Measurements from ENCODE around the gene GABPB2. TPM values are rescaled to one million over a fixed set of nuclear protein-coding genes. Genes with fewer than 3 reads are reported as not detected.

GABPB2 gene
- polyA plus RNA-seq, 2 donors, result 4.2 to 6.3 TPM

DNA sequence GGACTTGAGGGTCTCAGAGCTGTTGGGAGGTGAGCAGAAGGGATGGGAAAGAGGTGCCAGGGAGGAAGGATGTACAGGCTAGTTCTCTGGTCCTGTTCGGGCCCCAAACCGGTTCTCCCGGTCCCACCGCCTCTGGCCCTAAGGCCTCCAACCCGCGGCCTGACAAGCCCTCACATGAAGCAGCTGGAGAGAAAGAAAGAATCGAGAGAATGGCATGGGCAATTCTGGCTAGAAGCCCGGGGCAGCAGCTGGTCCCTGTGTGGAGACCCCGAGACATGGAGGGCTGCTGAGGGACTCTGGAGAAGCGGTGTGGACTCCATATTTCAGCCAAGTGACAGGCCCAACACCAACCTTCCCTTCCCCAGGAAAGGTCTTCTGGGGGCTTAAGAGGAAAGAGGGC, 11.9 kb upstream of the GABPB2 start:
- WGBS, 2 donors, result 0 to 1% methylated on average over 10 of the region's 10 CpGs
- Histone ChIP-seq H3K36me3 (ENCODE audit: control insufficient read depth in 2 of 2, insufficient read depth in 2 of 2, low read length in 1 of 2) (peaks cover 4 to 21% of the 10 kb centered on the region in 2 donors), H3K27ac (ENCODE audit: low read depth in 2 of 2, low read length in 1 of 2) (peak overlapping the region; percentile 88 to 90), H3K4me3 (ENCODE audit: low read depth in 1 of 2, low read length in 2 of 2) (peak overlapping the region; percentile 63 to 92), H3K9me3 (ENCODE audit: control insufficient read depth in 2 of 2, insufficient read depth in 1 of 2, low read depth in 1 of 2, low read length in 1 of 2) (no peaks in the 10 kb centered on the region), H3K4me1 (ENCODE audit: control insufficient read depth in 2 of 2, insufficient read depth in 2 of 2, low read length in 1 of 2) (peaks cover 0 to 15% of the 10 kb centered on the region in 2 donors), H3K27me3 (ENCODE audit: control insufficient read depth in 1 of 2, insufficient read depth in 2 of 2, low read length in 2 of 2) (no peaks in the 10 kb centered on the region)

- peaks cover 4 to 14% of the 10 kb centered on the region in 2 donors for H3K36me3 ChIP-seq (ENCODE audit: control insufficient read depth in 2 of 2, insufficient read depth in 2 of 2, low read length in 1 of 2)
- peak within 1 kb of the TSS; percentile 63 to 92 for H3K4me3 ChIP-seq (ENCODE audit: low read depth in 1 of 2, low read length in 2 of 2)
- H3K9me3 ChIP-seq (ENCODE audit: control insufficient read depth in 2 of 2, insufficient read depth in 1 of 2, low read depth in 1 of 2, low read length in 1 of 2), result no peaks in the 10 kb centered on the region
- 0% methylated on average over 51 to 58 of the region's 58 CpGs for WGBS, 2 donors
- peak within 1 kb of the TSS; percentile 88 to 90 for H3K27ac ChIP-seq (ENCODE audit: low read depth in 2 of 2, low read length in 1 of 2)
- peaks cover 0 to 15% of the 10 kb centered on the region in 2 donors for H3K4me1 ChIP-seq (ENCODE audit: control insufficient read depth in 2 of 2, insufficient read depth in 2 of 2, low read length in 1 of 2)
- no peaks in the 10 kb centered on the region for H3K27me3 ChIP-seq (ENCODE audit: control insufficient read depth in 1 of 2, insufficient read depth in 2 of 2, low read length in 2 of 2)
Measured at GRCh38 chr1:151059109-151060006, 11.2 kb upstream of the GABPB2 start, which contains the start of gene CDC42SE1. TSS of gene CDC42SE1 (minus strand) at chr1:151059622. CDS start at chr1:151055730, 3,892 bp downstream.

GRCh38 chr1:151060007-151060656, 10.4 kb upstream of the GABPB2 start, which contains the start of gene MLLT11:
TSS of gene MLLT11 (plus strand) at chr1:151060397. CDS start at chr1:151067225, 6,828 bp downstream.
- WGBS, 2 donors, result 2 to 4% methylated on average over 15 of the region's 15 CpGs
- Histone ChIP-seq H3K36me3 (ENCODE audit: control insufficient read depth in 2 of 2, insufficient read depth in 2 of 2, low read length in 1 of 2) (peaks cover 4 to 10% of the 10 kb centered on the region in 2 donors), H3K27me3 (ENCODE audit: control insufficient read depth in 1 of 2, insufficient read depth in 2 of 2, low read length in 2 of 2) (no peaks in the 10 kb centered on the region), H3K4me1 (ENCODE audit: control insufficient read depth in 2 of 2, insufficient read depth in 2 of 2, low read length in 1 of 2) (peaks cover 0 to 14% of the 10 kb centered on the region in 2 donors), H3K4me3 (ENCODE audit: low read depth in 1 of 2, low read length in 2 of 2) (peak within 1 kb of the TSS; percentile 63 to 92), H3K27ac (ENCODE audit: low read depth in 2 of 2, low read length in 1 of 2) (peak within 1 kb of the TSS; percentile 88 to 90), H3K9me3 (ENCODE audit: control insufficient read depth in 2 of 2, insufficient read depth in 1 of 2, low read depth in 1 of 2, low read length in 1 of 2) (no peaks in the 10 kb centered on the region)

GRCh38 chr1:151060657-151061421, 9.7 kb upstream of the GABPB2 start:
- Histone ChIP-seq H3K4me1 (ENCODE audit: control insufficient read depth in 2 of 2, insufficient read depth in 2 of 2, low read length in 1 of 2) (peaks cover 0 to 9% of the 10 kb centered on the region in 2 donors), H3K36me3 (ENCODE audit: control insufficient read depth in 2 of 2, insufficient read depth in 2 of 2, low read length in 1 of 2) (peaks cover 0 to 4% of the 10 kb centered on the region in 2 donors), H3K9me3 (ENCODE audit: control insufficient read depth in 2 of 2, insufficient read depth in 1 of 2, low read depth in 1 of 2, low read length in 1 of 2) (no peaks in the 10 kb centered on the region), H3K27ac (ENCODE audit: low read depth in 2 of 2, low read length in 1 of 2) (no peak overlapping the region), H3K4me3 (ENCODE audit: low read depth in 1 of 2, low read length in 2 of 2) (peak overlapping the region; percentile 40 to 63), H3K27me3 (ENCODE audit: control insufficient read depth in 1 of 2, insufficient read depth in 2 of 2, low read length in 2 of 2) (no peaks in the 10 kb centered on the region)
- WGBS, 2 donors, result 56 to 57% methylated on average over 4 of the region's 4 CpGs

GRCh38 chr1:151061704-151062103, 8.9 kb upstream of the GABPB2 start:
- 77 to 81% methylated on average over 2 of the region's 2 CpGs for WGBS, 2 donors
- Histone ChIP-seq H3K27me3 (ENCODE audit: control insufficient read depth in 1 of 2, insufficient read depth in 2 of 2, low read length in 2 of 2) (no peaks in the 10 kb centered on the region), H3K4me3 (ENCODE audit: low read depth in 1 of 2, low read length in 2 of 2) (no peak overlapping the region), H3K4me1 (ENCODE audit: control insufficient read depth in 2 of 2, insufficient read depth in 2 of 2, low read length in 1 of 2) (peaks cover 0 to 6% of the 10 kb centered on the region in 2 donors), H3K27ac (ENCODE audit: low read depth in 2 of 2, low read length in 1 of 2) (no peak overlapping the region), H3K36me3 (ENCODE audit: control insufficient read depth in 2 of 2, insufficient read depth in 2 of 2, low read length in 1 of 2) (peaks cover 0 to 2% of the 10 kb centered on the region in 2 donors), H3K9me3 (ENCODE audit: control insufficient read depth in 2 of 2, insufficient read depth in 1 of 2, low read depth in 1 of 2, low read length in 1 of 2) (no peaks in the 10 kb centered on the region)

- 69% methylated on average over 3 of the region's 3 CpGs for WGBS, 2 donors
- no peaks in the 10 kb centered on the region for H3K9me3 ChIP-seq (ENCODE audit: control insufficient read depth in 2 of 2, insufficient read depth in 1 of 2, low read depth in 1 of 2, low read length in 1 of 2)
- H3K36me3 ChIP-seq (ENCODE audit: control insufficient read depth in 2 of 2, insufficient read depth in 2 of 2, low read length in 1 of 2), result no peaks in the 10 kb centered on the region
- H3K27me3 ChIP-seq (ENCODE audit: control insufficient read depth in 1 of 2, insufficient read depth in 2 of 2, low read length in 2 of 2), result no peaks in the 10 kb centered on the region
- peaks cover 0 to 1% of the 10 kb centered on the region in 2 donors for H3K4me1 ChIP-seq (ENCODE audit: control insufficient read depth in 2 of 2, insufficient read depth in 2 of 2, low read length in 1 of 2)
- no peak overlapping the region for H3K27ac ChIP-seq (ENCODE audit: low read depth in 2 of 2, low read length in 1 of 2)
- H3K4me3 ChIP-seq (ENCODE audit: low read depth in 1 of 2, low read length in 2 of 2), result no peak overlapping the region
Measured at GRCh38 chr1:151062741-151063371, 7.7 kb upstream of the GABPB2 start.

DNA sequence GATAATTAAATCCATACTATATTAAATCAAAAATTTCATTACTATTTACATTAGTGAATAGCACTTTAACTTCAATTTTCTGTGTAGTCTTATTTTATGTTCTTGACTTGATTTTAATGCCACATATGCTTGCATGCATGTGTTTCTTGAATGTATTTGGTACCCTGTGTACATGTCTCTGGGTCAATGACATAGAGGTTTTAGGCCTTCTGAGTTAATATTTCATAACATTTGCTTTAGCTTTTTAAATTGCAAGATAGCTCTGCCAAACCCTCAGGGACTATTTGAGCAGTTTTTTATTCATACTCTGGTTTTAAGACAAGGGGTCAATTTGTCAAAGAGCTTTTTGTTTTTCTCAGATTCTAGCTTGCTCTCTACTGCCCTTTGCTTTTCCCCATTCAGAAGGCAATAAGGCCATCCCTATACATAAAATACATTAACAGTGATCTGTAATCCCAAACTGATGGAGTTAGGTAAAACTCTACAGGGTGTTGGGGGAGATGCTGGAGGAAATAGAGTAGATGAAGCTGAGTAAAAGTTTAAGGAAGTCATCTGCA, 5.4 kb upstream of the GABPB2 start:
- no peaks in the 10 kb centered on the region for H3K4me1 ChIP-seq (ENCODE audit: control insufficient read depth in 2 of 2, insufficient read depth in 2 of 2, low read length in 1 of 2)
- no peaks in the 10 kb centered on the region for H3K36me3 ChIP-seq (ENCODE audit: control insufficient read depth in 2 of 2, insufficient read depth in 2 of 2, low read length in 1 of 2)
- no peak overlapping the region for H3K27ac ChIP-seq (ENCODE audit: low read depth in 2 of 2, low read length in 1 of 2)

DNA sequence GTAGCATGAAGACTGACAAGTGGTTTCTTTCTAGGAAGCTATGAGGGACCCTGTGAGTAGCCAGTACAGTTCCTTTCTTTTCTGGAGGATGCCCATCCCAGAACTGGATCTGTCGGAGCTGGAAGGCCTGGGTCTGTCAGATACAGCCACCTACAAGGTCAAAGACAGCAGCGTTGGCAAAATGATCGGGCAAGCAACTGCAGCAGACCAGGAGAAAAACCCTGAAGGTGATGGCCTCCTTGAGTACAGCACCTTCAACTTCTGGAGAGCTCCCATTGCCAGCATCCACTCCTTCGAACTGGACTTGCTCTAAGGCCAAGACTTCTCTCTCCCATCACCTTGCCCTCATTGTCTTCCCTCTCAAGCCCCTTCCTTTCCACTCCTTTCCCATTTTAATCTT, 3.4 kb upstream of the GABPB2 start:
- no peaks in the 10 kb centered on the region for H3K27me3 ChIP-seq (ENCODE audit: control insufficient read depth in 1 of 2, insufficient read depth in 2 of 2, low read length in 2 of 2)
- WGBS, 2 donors, result 87% methylated on average over 4 of the region's 4 CpGs
- H3K36me3 ChIP-seq (ENCODE audit: control insufficient read depth in 2 of 2, insufficient read depth in 2 of 2, low read length in 1 of 2), result no peaks in the 10 kb centered on the region
- H3K9me3 ChIP-seq (ENCODE audit: control insufficient read depth in 2 of 2, insufficient read depth in 1 of 2, low read depth in 1 of 2, low read length in 1 of 2), result no peaks in the 10 kb centered on the region
- H3K4me1 ChIP-seq (ENCODE audit: control insufficient read depth in 2 of 2, insufficient read depth in 2 of 2, low read length in 1 of 2), result no peaks in the 10 kb centered on the region
- no peak overlapping the region for H3K4me3 ChIP-seq (ENCODE audit: low read depth in 1 of 2, low read length in 2 of 2)
- H3K27ac ChIP-seq (ENCODE audit: low read depth in 2 of 2, low read length in 1 of 2), result peak overlapping the region in 1 of 2 donors; percentile 8

More for the DNA sequence above, 5.4 kb upstream of the GABPB2 start:
- no peaks in the 10 kb centered on the region for H3K27me3 ChIP-seq (ENCODE audit: control insufficient read depth in 1 of 2, insufficient read depth in 2 of 2, low read length in 2 of 2)
- H3K4me3 ChIP-seq (ENCODE audit: low read depth in 1 of 2, low read length in 2 of 2), result no peak overlapping the region
- no peaks in the 10 kb centered on the region for H3K9me3 ChIP-seq (ENCODE audit: control insufficient read depth in 2 of 2, insufficient read depth in 1 of 2, low read depth in 1 of 2, low read length in 1 of 2)
